NCI-H2171 (cell line): ENCODE measurements around the gene SERAC1.

Experiments
- DNase-seq: peaks from one replicate; lab custom pipeline; 2025; lab: John Stamatoyannopoulos, UW

SERAC1 gene

DNA sequence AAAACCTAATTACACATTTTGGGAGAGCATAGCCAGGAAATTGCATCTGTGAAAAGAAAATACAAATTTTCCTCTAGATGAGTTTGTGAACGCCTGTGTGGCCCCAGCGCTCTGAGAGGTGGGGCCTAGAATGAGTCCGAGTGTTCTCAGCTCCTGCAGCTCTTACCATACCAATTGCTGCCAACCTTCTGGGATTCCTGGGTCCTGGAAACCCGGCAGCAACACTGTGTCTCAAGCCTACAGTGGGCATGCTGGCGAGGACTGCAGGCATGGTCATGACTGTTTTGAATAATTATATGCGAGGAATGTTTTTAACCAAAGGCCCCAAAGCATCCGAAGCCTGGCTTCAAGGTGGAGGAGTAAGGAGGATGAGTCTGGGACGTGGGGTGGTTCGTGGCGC, 90.4 kb downstream of the SERAC1 start:
- DNase-seq, result no peak

DNA sequence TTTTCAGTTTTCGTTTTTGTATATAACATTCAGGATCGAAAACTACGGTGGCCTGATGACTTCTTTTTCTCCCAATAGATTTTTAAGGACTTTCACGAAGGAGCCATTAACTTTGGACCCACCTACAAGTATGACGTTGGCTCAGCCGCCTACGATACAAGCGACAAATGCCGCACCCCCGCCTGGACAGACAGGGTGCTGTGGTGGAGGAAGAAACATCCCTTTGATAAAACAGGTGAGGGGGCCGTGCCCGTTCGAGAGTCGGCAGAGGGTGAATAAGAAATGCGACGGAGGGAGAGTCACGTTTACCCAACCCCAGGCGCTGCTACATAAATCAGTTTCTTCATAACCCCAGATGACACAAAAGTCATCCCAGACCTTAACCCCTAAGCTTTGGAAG, 91.5 kb downstream of the SERAC1 start:
- DNase-seq, result no peak

DNA sequence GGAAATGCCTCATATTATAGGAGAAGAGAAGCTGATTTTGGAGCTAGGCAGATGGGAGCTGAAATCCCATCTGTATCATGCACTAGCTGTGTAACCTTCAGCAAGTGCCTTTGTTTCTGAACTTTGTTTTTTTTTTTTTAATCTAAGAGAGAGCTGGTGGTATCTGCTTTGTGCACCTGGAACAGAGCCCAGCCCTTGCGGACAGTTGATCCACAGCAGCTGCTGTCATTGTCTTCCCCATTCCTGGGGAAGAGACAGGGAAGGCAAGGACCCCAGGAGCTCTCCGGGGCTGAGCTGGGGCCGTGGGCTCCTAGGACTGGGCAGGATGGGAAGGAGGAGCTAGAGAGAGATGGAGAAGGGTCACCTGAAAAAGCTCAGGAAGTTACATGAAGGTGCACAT, 94.3 kb downstream of the SERAC1 start:
- peak; percentile 63 for DNase-seq

DNA sequence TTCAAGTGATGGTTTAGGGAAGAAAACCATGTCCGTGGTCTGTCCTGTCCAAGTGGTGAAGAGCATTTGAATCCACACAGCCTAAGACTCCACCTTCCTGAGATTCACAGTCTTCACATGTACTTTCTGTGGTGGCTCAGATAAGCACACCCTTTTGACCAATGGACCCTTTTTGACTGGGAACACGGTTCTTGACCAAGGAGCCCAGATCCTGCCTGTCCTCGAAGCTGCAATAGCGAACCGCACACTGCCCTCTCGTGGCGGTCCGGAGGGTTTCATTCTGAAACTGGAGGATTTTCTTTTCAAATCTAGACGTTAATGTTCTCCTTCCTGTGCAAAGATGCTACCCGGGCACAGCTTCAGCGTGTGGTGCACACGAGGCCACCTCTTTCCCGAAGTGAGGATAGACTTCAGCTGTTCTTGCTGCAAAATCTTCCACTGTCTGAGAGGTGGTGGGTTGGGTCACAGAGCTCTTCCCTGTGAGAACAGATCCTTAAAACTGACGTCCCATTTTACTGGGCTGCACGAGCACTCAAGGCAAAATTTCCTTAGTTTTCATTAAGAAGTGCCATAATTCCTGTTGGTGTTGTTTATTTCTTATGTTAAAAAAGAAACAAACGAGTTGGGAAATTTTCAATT, 95.9 kb downstream of the SERAC1 start:
- no peak for DNase-seq

DNA sequence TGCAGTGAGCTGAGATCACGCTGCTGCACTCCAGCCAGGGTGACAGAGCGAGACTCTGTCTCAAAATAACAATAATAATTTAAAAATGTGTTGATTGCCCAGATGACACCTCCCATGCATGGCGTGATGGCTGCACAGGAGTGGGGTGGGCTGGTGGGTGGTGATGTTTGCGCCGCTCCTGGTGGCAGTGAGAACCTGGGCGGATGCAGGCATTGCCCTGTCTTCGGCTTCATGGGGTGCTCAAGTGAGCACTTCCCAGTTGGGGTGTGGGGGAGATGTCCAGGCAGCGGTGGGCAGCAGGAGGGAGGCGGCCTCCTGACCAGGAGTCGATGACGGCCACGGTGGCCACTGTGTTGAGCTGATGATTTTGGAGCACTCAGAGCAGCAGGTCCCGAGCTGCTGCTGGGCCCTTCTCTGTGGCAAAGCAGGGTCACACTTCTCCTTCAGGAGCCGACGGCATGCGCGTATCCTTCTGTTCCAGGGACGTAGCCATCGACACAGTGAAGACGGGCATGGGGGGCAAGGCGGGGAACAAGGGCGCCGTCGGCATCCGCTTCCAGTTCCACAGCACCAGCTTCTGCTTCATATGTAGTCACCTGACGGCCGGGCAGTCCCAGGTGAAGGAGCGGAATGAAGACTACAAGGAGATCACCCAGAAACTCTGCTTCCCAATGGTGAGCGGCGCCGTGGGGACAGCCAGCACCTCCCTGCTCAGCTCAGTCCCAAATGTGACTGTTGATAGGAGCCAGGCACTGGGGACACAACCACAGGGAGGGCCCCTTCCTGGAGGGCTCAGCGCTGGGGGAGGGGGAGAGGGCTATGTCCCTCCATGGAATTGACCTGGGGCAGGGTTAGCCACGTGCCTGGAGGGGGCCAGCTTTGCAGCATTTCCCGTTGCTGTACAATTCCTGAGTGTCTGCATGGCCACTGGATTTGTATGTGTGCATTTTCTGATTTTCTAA, 96.7 kb downstream of the SERAC1 start:
- no peak for DNase-seq

DNA sequence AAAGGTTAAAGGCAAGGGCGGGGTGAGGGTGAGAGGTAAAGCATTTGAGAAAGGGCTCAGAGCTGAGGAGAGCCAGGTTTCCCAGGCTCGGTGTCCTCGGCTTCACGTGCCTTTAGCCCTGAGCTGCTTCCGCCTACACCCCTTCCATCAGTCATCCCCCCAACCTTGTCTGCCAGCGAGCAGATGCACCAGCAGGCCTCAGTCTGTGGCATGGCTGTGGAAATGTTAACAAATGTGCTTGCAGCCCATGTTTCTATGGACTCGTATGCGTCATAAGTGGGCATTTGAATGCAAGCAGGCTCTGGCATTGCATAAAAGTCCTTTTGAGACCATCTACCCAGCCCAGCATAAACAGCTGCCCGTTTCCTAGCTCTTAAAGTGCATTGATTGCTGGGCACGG, 97.5 kb downstream of the SERAC1 start:
- no peak for DNase-seq

DNA sequence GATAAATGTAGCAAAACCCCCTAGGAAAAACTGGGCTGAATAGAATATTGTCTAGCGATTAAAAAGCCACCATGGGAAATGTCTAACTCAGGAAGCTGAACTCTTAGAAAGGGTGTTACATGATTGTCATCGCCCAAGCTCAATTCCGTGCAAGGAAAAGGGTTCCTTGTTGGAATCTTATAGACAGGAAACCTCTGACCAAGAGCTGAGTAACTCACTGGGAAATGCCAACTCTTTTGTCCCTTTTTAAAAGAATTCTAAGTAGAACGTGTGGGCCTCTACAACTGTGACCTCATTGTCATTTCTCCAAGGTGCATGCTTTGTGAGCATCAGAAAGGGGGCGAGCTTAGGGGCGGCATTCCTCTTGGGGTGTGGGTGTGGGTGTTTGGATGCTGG, 98.3 kb downstream of the SERAC1 start:
- DNase-seq, result no peak

DNA sequence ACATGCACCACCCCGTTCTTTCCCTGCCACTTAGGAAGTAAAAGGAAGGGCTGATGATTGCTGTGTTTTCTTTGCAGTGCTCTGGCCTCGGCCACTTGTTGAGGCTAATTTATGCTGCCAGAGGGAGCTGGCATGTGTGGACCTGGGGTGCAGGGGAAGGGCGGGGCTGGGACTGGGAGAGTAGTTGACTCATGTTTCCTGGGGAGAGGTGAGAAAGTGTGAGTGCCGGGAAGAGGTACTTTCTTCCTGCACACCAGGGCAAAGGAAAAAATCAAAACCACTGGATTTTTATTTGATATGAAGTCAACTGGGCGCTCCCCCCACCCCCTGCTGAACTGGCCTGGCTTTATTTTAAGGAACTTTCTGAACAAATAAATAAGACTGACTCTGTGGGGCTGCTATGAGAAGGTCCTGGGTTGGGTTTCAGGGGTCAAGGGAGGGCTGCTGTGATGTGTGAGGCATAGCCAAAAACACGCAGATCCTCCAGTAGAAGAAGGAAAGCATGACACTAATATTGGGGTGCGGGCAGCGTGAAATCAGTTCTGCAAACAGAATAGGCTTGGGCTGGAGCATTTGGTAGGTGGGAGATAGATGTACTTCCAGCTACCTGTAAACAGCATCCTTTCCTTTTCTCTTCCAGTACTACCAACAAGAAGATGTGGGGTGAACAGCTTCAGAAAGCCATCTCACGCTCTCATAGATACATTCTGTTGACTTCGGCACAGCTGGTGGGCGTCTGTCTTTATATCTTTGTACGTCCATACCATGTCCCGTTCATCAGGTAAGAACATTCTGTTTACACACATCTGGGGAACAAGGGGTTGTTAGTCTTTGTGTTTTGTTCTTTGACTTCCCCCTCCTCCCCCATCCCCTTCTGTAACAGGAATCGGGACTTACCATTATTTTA, 98.9 kb downstream of the SERAC1 start:
- DNase-seq, result no peak

DNA sequence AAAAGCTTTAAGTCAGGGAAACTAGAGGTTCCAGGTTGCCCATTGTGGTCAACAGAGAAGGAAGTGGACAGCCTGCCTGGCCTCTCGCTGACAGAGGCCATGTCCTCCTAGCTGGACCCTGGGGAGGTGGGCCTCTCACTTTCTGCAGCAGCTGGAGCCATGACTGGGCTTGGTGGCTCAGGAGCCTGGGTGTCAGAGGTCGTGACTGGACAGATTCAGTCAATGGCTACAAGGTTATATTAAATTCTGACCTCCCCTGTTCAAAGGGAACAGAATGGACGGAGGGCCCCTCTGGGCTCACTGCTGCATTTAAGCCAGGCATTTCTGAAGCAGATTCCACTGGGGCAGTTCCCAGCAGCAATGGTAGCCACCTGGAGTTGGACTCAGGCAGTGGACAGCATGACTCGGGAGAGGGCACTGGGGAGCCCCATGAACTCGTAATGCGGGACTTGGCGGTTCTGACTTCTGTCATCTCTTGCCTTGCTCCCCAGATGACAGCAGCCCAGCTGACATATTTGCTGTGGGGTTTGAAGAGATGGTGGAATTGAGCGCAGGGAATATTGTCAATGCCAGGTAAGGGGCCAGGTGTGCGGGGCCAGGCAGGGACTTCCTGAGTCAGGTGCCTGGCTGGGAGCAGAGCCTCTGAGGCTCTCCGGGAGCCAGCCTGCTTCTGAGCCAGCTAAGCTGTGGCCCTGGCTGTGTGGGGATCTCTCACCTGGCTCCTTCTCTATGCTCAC, 99.7 kb downstream of the SERAC1 start:
- DNase-seq, result no peak

DNA sequence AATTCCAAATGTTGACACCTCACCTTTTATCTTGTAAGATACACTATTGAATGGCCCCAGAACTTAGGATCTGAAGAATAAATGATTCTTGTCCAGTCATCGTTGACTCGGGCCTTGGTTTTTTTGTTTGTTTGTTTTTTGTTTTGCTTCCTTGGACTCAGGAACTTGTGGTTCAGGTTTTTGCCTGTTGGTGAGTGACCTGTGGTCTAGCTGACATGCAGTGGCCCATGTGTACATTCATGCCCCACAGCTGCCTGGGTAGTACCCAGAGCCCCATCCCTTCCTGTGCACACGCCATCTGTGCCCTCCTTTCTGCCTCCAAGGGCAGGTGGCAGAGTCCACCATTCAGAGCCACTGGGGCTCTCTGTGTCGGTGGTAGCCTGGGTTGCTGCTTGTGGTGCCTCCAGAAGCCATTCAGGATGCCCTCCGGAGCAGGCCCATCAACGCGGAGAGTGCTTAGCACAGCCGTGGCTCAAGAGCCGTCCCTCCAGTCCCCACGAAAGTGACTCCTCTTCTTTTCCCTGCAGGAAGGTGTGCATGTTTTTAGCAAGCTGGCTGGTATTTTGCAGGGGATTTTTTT, 100.5 kb downstream of the SERAC1 start:
- DNase-seq, result no peak

DNA sequence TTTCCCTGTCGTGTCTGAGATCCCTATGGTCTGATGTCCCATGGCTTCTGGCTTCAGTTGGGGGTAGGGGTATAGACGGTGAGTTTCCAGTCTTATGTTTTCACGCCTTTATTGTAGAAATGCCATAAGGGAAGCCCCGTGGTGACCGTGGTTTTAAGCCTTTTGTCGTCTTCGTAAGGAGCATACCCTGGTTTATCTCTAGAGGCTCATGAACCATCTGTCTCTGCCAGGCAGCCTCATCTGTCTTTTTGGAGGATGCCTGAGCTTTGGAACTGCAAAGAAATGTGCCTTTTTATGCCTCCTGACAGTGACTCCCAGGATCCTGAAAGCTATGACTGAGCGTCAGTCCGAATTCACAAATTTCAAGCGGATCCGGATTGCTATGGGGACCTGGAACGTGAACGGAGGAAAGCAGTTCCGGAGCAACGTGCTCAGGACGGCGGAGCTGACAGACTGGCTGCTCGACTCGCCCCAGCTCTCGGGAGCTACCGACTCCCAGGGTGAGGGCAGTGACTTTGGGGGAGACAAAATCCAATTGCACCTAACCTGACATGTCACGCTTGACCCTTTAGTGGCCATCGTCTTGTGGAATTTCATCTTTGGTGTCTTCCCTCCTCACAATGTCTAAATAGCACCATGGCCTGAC, 101.8 kb downstream of the SERAC1 start:
- DNase-seq, result peak; percentile 21

DNA sequence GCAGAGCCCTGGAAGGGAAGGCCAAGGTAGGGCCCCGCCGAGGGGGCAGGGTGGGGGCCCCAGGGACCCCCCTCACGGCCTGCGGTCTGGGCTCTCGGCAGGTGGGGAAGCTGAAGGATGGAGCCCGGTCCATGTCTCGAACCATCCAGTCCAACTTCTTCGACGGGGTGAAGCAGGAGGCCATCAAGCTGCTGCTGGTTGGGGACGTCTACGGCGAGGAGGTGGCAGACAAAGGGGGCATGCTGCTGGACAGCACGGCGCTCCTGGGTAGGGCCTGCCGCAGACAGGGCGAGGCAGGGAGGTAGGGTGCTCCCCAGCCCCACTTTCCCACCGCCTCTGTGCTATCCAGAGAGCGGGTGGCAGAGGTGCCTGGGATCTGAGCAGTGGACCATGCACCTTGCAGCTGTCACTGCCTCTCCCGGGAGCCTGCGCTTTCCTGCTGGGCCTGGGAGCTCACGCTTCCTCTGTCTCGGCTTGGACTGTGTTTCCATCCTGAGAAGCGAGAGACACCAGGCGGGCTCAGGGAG, 103.3 kb downstream of the SERAC1 start:
- DNase-seq, result peak; percentile 84

DNA sequence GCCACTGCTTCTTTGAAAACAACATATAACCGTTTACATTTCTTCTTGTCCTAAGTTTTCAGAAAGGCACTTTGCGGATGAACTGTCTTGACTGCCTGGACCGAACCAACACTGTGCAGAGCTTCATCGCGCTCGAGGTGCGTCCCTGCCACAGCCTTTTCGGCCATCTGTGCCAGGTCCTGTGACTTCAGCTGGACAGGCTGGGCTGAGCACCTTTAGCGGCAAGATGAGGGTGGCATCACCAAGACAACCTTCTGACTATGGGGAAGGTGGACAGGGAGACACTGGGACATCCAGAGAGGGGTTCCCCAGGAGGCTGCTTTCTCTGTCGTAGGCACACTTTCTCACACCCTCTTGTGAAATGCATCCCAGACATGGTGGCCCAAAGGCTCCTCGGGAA, 104.3 kb downstream of the SERAC1 start:
- no peak for DNase-seq

DNA sequence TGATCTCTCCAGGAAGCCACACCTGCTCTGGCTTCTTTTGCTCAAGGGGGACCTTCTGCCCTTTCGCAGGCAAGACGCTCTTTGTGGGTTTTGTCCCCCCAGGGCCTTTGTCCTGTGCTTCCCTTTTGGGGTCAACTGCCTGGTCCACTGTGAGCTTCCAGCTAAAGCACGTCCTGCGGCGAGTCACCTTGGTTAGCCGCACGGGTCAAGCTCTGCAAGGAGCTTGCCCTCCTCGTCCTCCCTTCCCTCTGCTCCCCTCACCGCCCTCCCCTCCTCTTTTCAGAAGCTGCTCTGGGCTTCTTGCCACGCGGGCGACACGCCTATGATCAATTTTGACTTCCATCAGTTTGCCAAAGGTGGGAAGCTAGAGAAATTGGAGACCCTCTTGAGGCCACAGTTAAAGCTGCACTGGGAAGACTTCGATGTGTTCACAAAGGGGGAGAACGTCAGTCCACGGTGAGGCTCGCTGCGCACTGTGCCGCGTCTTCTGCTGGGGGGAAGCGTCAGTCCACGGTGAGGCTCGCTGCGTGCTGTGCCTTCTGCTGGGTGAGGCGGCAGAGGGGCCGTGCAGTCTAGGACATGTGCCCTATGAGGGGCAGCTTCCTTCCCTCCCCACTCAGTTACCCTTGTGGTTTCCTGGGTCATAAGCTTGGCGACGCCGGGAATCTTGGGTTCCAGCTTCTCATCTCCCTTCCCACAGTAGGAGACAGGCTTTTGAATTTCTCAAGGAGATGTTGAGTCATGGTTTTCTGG, 106.2 kb downstream of the SERAC1 start:
- no peak for DNase-seq

DNA sequence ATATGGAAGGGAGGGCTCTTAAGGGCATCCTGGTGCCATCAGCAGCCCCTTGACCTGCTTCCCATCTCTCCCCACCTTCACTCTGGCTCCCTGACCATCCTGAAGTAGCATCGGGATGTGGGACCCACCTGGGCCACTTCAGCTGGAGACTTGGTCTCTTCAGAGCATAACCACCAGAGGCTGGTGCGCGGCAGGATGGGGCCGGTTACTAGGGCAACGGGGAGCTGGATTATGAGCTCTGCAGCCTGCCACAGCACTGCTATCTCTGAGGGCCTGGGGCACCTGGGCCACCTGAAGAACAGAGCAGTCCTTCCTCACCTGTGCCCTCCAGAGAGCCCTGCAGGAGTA, 106.7 kb downstream of the SERAC1 start:
- no peak for DNase-seq

DNA sequence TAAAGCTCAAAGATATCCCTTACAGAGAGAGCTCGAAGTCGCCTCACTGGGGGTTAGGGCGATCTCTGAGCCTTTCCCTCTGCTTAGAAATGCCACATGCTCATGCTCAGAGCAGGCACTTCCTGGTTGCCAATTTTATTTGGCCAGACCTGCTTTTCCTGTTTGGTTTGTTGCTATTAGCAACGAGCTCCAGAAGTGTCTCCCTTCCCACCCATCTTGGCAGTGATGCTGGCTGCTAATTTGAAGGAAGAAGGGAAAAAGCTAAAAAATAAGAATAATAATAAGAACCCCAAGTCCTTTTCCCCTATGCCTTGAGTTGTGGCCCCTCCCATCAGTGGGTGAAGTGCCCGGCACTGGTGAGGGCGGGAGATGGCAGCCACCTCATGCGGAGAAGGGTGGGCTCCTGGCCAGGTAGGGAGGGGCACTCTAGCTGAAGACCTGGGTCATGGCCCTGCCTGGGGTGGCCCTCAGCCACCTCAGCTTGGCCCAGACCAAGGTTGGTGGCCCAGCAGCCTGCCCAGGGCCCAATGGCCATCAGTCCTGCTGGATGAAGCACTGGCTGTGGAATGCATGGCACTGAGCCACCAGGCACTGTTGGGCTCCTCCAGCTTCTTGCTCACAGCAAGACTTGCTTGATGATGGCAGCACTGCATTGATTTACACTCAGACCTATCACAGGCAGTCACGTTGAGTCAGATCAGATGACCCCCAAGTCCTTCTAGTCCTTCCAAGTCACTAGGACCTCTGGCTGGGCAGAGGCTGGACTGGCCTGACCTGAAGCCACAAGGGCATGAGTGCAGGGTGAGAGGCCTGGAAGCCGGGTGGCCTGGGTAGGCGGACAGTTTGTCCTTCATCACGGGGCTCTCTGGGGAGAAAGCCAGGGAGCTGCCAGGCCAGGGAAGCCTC, 107.4 kb downstream of the SERAC1 start:
- DNase-seq, result no peak
